COR-L47 (cell line): ENCODE results near the gene GBE1.
"Not testable (repeated sequence)": the region's sequence is repeated elsewhere in the genome, so short reads cannot be mapped to it uniquely, and the experiment has no call there.

Experiments used
- DNase-seq: peaks from one replicate; lab custom pipeline; 2025; lab: John Stamatoyannopoulos, UW

GBE1 gene

GRCh38 chr3:81760924-81761903 is at the start of gene GBE1:
TSS of gene GBE1 (minus strand) at chr3:81761645. CDS start at chr3:81761517, 128 bp downstream.
- peak; percentile 54 for DNase-seq

GRCh38 chr3:81808900-81809299 is 47.5 kb upstream of the GBE1 start:
- DNase-seq, result no peak

DNA sequence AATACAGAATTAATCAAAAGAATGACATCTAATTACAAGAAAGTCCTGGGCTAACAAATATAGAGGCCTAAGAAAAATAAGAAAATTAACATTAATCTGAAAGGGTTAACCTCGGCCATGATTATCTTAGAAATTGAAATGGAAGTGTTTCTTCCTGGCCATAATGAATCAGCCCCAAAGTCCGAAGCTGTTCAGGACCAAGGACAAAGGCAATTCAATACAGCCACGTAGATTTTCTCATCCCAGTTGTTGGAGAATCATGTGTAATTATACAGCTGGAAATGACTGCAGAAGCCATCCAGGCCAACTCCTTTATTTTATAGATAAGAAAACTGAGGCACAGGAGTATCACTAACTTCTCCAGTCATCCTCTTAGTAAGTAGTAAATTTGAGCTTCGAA is 38.0 kb upstream of the GBE1 start:
- DNase-seq, result no peak

DNA sequence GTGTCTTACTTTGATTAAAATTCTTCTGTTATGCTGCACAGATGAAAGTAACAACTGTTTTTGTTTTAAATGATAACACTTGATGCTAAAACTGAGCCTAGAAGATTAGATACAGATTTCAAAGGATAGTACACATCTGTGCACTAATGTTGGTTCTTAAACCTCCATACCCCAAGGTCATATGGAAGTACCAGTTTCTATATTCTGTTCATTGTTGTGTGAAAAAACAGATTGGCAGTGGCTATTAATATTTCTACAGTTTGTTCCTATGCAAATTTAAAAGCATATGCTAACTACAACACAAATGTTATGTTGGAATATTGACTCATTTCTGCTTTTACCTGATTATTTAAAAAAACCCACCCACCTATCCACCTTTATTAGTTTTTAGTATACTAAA is 32.0 kb upstream of the GBE1 start:
- no peak for DNase-seq

- no peak for DNase-seq
Observed at GRCh38 chr3:81790117-81790516, 28.7 kb upstream of the GBE1 start.

- DNase-seq, result no peak
Observed at GRCh38 chr3:81789691-81790090, 28.2 kb upstream of the GBE1 start.

DNA sequence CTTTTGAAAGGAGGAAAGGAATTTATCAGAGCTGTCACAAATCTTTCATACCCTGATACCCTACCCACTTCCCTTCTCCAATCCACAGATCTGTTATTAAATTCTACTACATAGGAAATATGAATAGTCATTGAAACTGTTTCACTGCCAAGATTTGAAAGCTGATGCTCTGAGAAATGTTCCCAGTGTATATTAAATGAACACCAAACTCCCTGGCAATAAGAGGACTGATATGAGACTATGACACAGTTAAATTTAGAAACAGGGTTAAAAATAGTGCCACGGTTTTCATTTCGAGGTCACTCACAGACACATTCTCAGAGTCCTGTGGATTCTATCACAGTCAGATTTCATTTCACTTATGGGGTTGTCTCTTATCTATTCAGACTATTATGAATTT is 27.2 kb upstream of the GBE1 start:
- DNase-seq, result no peak

DNA sequence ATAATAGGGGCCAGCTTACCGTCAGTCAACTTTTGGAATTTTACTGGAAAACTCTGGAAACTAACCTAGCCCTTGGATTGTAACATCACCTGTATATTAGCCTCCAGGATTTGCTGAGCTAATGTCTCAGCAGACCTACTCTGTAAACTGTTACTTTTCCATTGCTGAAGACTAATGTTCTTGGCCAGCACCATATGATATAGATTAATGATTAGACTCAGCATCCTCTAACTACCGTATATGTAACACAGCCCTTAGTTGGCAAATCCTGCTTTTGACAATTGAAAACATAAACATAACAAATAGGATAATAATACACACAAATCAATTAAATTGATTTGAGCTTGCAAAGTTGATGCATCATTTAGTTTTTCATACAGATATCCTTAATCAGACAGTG is 26.6 kb upstream of the GBE1 start:
- DNase-seq, result no peak

GRCh38 chr3:81782585-81782984 is 21.1 kb upstream of the GBE1 start:
- no peak for DNase-seq

- DNase-seq, result no peak
Observed at GRCh38 chr3:81778678-81779182, 17.3 kb upstream of the GBE1 start.

- DNase-seq, result no peak
Observed at GRCh38 chr3:81776643-81777042, 15.2 kb upstream of the GBE1 start.

DNA sequence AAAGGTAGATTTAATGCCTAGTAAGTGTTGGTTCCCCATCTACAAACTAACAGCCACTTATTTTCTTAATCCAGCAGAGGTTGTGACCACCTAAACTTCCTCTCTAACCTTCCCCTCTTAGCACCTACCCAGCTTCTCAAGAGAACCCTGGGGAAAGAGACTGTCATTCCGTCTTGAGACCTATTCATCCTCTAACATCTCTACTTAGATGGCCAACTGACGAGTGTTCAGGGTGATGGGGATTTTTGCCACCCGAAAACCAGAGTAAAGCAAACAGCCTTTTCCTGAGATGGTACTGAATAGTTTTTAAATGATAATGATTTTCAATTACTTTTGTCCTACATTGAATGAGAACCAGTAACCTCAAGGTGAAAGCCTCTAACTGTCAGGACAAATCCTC is 9.3 kb upstream of the GBE1 start:
- no peak for DNase-seq

DNA sequence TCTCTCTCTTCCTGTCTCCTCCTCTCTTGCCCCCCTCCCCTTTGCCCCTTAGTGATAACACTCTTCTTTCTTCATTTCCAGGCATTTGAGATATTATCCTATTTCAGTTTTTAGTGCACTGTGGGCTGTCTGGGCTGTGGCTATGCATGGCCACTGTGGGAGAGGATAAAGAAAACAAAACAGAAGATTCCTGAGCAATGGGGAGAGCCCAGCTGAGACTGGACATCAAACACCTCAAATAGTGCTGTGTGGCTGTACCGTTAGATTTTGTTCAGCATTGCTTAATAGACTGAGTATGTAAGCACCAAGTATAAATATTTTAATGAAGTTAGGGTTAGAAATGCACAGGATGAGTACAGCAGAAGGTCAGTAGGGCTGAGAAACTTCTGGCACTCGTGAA is 7.9 kb upstream of the GBE1 start:
- no peak for DNase-seq

DNA sequence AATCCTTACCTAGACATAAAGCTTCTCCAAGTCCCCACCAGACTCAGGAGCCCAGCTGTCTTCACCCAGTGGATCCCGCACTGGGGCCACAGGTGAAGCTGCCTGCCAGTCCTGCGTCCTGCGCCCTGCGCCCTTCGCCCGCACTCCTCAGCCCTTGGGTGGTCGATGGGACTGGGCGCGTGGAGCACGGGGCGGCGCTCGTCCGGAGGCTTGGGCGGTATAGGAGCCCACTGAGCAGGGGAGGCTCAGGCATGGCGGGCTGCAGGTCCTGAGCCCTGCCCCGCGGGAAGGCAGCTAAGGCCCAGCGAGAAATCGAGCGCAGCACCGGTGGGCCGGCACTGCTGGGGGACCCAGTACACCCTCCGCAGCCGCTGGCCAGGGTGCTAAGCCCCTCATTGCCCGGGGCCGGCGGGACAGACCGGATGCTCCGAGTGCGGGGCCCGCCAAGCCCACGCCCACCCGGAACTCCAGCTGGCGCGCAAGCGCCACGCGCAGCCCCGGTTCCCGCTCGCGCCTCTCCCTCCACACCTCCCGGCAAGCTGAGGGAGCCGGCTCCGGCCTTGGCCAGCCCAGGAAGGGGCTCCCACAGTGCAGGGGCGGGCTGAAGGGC is 5.9 kb upstream of the GBE1 start:
- not testable (repeated sequence) for DNase-seq

GRCh38 chr3:81765400-81765799 is 4.0 kb upstream of the GBE1 start:
- DNase-seq, result no peak

GRCh38 chr3:81764665-81765064 is 3.2 kb upstream of the GBE1 start:
- no peak for DNase-seq

DNA sequence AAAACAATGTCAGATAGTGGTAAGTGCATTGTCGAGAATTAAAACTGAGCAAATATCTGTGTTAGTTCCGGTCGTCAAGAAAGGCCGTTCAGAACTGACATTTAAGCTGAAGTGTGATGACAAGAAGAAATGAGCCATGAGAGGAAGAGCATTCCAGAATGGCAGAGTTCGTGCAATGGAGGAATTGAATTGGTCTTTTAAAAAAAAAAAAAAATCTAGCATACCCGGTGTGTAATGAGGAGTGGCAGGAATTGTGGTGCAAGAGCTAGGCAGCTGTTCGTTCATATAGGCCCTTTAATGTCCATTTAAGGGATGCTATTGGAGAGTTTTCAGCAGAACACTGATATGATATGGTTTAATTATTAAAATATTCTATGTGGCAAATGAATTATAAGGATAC is 2.6 kb upstream of the GBE1 start:
- no peak for DNase-seq

GRCh38 chr3:81763001-81763400 is 1.6 kb upstream of the GBE1 start:
- no peak for DNase-seq

DNA sequence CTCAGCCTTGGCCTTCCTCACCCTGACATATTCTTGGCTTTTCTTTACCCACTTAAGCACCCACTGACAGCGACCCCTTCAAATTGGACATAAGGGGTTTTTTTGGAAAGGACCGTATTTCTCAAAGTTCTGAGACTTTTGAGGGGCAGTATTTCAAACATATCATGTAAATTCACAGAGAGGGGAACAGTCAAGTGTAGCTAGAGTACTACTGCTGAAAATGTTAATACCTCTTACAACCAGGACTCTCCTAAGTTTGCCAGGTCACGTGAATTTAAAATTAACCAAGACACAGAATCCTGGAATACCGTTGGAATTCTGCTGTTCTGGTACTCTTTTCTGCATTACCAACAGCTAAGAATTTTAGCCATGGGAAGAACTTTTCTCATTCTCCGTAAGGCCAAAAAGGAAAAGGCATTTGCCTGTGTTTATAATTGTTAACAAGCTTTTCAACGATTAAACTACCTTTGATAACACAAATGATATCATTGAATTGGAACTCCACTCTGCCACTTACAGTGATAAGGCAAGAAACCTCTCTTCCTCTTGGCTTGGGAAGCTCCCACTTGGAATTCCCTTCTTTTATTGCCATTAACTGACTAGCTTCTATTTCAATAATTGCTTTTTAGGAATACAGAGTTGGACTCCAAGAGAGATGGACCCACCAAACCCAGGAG is 597 bp upstream of the GBE1 start:
- no peak for DNase-seq

DNA sequence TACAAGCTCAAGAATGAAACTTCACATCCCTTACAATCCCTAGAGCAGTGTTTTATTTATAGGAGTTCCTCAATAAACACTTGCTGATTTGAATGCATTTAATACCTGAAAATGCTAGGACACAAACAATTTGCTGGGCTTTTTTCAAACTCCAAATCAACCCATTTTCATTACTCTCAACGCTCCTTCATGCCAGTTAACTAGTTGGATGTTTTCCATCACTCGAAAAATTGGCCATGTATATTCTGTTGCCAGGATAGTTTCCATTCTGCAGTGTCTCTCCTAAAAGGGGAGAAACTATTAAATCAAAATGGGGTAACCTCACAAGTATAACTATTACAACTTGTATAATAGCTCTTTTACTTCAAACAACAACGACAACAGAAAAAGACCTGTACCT is 1.2 kb downstream of the GBE1 start:
- DNase-seq, result no peak

- DNase-seq, result not testable (repeated sequence)
Observed at GRCh38 chr3:81758771-81759170, 2.7 kb downstream of the GBE1 start.

DNA sequence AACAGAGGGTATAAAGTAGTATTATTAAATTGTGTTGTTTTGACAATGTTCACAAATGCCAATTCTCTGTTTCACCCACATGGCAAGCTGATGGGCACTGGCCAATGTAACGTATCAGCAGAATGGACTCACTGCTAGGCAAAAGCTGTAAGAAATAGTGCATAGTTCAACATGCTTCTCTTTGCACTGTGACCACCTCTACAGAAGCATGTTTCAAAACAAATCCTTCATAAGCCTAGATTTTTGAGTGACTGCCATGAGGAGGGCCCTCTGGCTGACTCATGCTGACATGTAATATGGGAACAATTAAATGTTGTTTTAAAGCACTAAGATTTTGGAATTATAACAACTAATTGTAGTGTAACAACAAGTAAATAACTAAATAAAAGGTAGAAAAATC is 3.2 kb downstream of the GBE1 start:
- DNase-seq, result no peak
